ENCODE data around the gene LIN7A. TPM values are rescaled to one million over a fixed set of nuclear protein-coding genes. Genes with fewer than 3 reads are reported as not detected.
A peak's percentile ranks its signal among the peaks of the same experiment; 100 is the strongest.

The LIN7A gene
- total and polyA plus RNA-seq, 11 donors = 7.5 to 21.6 (median 14.6) TPM

- intact Hi-C loops (cut with DNase I) = no loop called here
- DNase-seq (no peak), ATAC-seq (no peak)
- WGBS, 4 donors = 50 to 61% (median 53%) methylated on average over 2 of the region's 2 CpGs
- Histone ChIP-seq H3K27ac (no peak overlapping the region), H3K36me3 (no peaks in the 10 kb centered on the region), H3K4me1 (peaks cover 0 to 10% (median 1%) of the 10 kb centered on the region in 12 donors), H3K27me3 (no peaks in the 10 kb centered on the region), H3K4me3 (no peak overlapping the region), H3K9me3 (no peaks in the 10 kb centered on the region)
- TF ChIP-seq POLR2A (IDR thresholded peaks at IDR 0.05) (no peak), CTCF (IDR thresholded peaks at IDR 0.05) (no peak)
Measured at GRCh38 chr12:80869264-80869663, 68.5 kb downstream of the LIN7A start.

GRCh38 chr12:80868576-80868975 lies 69.2 kb downstream of the LIN7A start:
- no peak overlapping the region for H3K4me3 ChIP-seq
- TF ChIP-seq POLR2A (IDR thresholded peaks at IDR 0.05) (no peak), CTCF (IDR thresholded peaks at IDR 0.05) (no peak)
- 70 to 91% (median 82%) methylated on average over 1 of the region's 1 CpG for WGBS, 4 donors
- H3K27me3 ChIP-seq = no peaks in the 10 kb centered on the region
- no peak overlapping the region for H3K27ac ChIP-seq
- ATAC-seq (no peak), DNase-seq (no peak)
- intact Hi-C loops (cut with DNase I) = no loop called here
- H3K36me3 ChIP-seq = no peaks in the 10 kb centered on the region
- H3K9me3 ChIP-seq = no peaks in the 10 kb centered on the region
- peaks cover 0 to 13% (median 1%) of the 10 kb centered on the region in 12 donors for H3K4me1 ChIP-seq

GRCh38 chr12:80867941-80868340 lies 69.8 kb downstream of the LIN7A start:
- no peaks in the 10 kb centered on the region for H3K27me3 ChIP-seq
- H3K9me3 ChIP-seq = no peaks in the 10 kb centered on the region
- DNase-seq (no peak), ATAC-seq (no peak)
- intact Hi-C loops (cut with DNase I) = no loop called here
- no peaks in the 10 kb centered on the region for H3K36me3 ChIP-seq
- peaks cover 0 to 13% (median 1%) of the 10 kb centered on the region in 12 donors for H3K4me1 ChIP-seq
- H3K27ac ChIP-seq = no peak overlapping the region
- H3K4me3 ChIP-seq = no peak overlapping the region
- TF ChIP-seq CTCF (IDR thresholded peaks at IDR 0.05) (no peak), POLR2A (IDR thresholded peaks at IDR 0.05) (no peak)
- WGBS, 4 donors = 60 to 77% (median 64%) methylated on average over 3 of the region's 3 CpGs

- no peak for ATAC-seq
- Histone ChIP-seq H3K9me3 (no peaks in the 10 kb centered on the region), H3K4me3 (no peak overlapping the region), H3K4me1 (peaks cover 0 to 19% (median 4%) of the 10 kb centered on the region in 12 donors), H3K27me3 (no peaks in the 10 kb centered on the region), H3K27ac (peak overlapping the region in 2 of 12 donors; percentile 27 to 33), H3K36me3 (no peaks in the 10 kb centered on the region)
- no peak for DNase-seq
- intact Hi-C loops (cut with DNase I) = no loop called here
- 36 to 65% (median 59%) methylated on average over 4 of the region's 4 CpGs for WGBS, 4 donors
- TF ChIP-seq POLR2A (IDR thresholded peaks at IDR 0.05) = no peak
- no peak for TF ChIP-seq CTCF (IDR thresholded peaks at IDR 0.05)
Measured at GRCh38 chr12:80864046-80864735, 73.5 kb downstream of the LIN7A start.

All from heart left ventricle (tissue), 16 donors.